Measurements from ENCODE around the gene INPP5J. TPM values are rescaled to one million over a fixed set of nuclear protein-coding genes. Genes with fewer than 3 reads are reported as not detected.
A peak's percentile ranks its signal among the peaks of the same experiment; 100 is the strongest.

Gene INPP5J
- total RNA-seq, 1 donor from 2014 or later: 16.6 TPM

- intact Hi-C loops (cut with DNase I): loop anchor here (2.0 kb wide), 1 partner anchor 23 kb away; no protein-coding TSS in a partner anchor
- DNase-seq (ENCODE audit: missing footprints) (peak; percentile 2), ATAC-seq (no peak)
Observed at GRCh38 chr22:31118046-31118820, 4.5 kb upstream of the INPP5J start.

DNA sequence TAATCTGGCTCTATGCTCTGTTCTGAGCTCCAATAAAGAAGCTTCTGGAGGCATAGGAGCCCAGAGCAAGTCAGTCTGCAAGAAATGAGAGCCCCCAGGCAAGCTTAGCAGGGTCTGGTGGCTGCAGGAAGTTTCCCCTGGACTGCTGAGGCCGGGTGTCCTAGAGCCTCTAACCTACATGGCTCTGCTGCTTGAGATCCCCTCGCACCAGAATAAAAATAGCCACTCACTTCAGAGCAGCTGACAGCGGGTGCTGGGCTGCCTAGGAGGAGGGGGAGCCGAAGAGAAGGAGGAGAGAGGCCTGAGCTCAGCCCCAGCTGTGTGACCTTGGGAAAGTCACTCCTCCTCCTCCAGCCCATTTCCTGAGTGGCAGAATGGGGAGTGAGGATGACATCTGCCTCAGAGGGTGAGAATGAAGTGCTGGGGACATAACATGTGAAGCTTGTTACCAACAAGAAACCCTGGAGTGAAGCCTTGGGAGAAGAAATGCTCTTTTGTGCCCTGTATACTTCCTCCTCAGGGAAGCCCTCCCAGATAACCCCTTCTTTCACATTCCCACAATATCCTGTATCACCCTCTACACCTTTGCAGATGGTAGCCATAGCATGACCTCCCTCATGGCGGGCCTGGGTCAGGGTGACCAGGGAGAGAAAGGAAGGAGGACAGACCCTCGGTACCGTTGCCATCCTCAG is 3.6 kb upstream of the INPP5J start:
- intact Hi-C loops (cut with DNase I): loop anchor here (2.0 kb wide), 1 partner anchor 24 kb away; no protein-coding TSS in a partner anchor
- ATAC-seq (peak; percentile 83), DNase-seq (ENCODE audit: missing footprints) (no peak)

DNA sequence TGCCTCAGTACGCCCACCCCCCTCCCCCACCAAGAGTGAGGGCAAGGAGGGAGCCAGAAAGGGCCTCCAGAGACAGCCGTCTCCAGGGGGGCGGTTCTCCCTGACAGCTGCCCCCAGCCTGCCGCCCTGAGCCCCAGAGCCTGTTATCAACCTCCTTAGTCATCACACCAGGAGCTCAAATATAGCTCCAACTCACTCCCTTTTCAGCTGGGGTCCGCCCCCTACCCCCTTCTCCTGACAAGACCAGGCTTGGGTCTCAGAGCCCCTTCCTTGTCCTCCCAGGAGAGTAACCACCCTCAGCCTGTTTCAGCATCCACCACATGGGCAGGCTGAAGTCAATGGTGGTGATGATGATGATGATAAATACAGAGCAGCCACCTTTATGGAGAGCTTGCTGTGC is 2.5 kb upstream of the INPP5J start:
- DNase-seq (ENCODE audit: missing footprints) (no peak), ATAC-seq (no peak)

GRCh38 chr22:31120642-31121041 is 2.1 kb upstream of the INPP5J start:
- no peak for ATAC-seq
- intact Hi-C loops (cut with DNase I): no loop called here

More for the DNA sequence above, 2.5 kb upstream of the INPP5J start:
- intact Hi-C loops (cut with DNase I): no loop called here

GRCh38 chr22:31121403-31121802 is 1.4 kb upstream of the INPP5J start:
- intact Hi-C loops (cut with DNase I): no loop called here
- DNase-seq (ENCODE audit: missing footprints): no peak
- ATAC-seq: no peak

More at GRCh38 chr22:31120642-31121041, 2.1 kb upstream of the INPP5J start:
- no peak for DNase-seq (ENCODE audit: missing footprints)

DNA sequence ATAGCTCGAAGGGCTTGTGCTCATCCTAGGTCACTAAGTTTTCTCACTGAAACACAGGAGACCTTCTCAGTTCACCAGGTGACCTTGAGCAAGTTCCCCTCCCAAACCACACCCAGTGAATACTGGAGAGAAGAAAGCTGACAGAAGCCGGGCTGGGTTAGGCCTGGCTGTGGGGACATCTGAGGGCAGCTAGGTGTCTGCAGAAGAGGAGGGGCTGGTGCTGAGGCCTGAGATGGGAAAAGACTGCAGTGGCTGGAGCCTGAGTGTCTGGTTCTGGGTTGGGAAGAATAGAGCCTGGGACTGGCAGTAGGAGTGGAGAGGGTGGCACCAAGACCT is 602 bp upstream of the INPP5J start:
- intact Hi-C loops (cut with DNase I): no loop called here
- ATAC-seq (peak; percentile 38), DNase-seq (ENCODE audit: missing footprints) (no peak)

DNA sequence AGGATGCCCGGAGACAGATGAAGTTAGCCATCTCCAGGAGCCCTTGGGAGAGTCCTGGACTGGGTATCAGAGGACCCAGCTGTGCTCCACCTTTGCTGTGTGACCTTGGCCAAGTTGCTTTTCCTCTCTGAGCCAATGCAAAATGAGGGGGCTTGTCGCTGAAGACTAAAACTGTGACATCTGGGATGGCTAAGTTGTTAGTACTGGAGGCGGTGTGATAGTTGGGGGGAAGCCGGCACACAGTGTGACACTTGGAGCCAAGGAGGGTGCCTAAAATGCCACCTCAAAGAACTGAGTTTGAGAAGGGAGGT is 481 bp downstream of the INPP5J start:
- intact Hi-C loops (cut with DNase I): no loop called here
- ATAC-seq: no peak
- no peak for DNase-seq (ENCODE audit: missing footprints)

- intact Hi-C loops (cut with DNase I): no loop called here
- no peak for ATAC-seq
- no peak for DNase-seq (ENCODE audit: missing footprints)
Observed at GRCh38 chr22:31124290-31124689, 1.5 kb downstream of the INPP5J start.

DNA sequence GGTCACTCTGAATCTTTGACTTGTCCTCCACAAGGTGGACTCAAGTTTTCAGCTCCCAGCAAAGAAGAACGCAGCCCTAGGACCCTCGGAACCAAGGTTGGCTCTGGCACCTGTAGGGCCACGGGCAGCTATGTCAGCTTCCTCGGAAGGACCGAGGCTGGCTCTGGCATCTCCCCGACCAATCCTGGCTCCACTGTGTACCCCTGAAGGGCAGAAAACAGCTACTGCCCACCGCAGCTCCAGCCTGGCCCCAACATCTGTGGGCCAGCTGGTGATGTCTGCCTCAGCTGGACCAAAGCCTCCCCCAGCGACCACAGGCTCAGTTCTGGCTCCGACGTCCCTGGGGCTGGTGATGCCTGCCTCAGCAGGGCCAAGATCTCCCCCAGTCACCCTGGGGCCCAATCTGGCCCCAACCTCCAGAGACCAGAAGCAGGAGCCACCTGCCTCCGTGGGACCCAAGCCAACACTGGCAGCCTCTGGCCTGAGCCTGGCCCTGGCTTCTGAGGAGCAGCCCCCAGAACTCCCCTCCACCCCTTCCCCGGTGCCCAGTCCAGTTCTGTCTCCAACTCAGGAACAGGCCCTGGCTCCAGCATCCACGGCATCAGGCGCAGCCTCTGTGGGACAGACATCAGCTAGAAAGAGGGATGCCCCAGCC is 2.2 kb downstream of the INPP5J start:
- DNase-seq (ENCODE audit: missing footprints) (no peak), ATAC-seq (no peak)
- intact Hi-C loops (cut with DNase I): no loop called here

DNA sequence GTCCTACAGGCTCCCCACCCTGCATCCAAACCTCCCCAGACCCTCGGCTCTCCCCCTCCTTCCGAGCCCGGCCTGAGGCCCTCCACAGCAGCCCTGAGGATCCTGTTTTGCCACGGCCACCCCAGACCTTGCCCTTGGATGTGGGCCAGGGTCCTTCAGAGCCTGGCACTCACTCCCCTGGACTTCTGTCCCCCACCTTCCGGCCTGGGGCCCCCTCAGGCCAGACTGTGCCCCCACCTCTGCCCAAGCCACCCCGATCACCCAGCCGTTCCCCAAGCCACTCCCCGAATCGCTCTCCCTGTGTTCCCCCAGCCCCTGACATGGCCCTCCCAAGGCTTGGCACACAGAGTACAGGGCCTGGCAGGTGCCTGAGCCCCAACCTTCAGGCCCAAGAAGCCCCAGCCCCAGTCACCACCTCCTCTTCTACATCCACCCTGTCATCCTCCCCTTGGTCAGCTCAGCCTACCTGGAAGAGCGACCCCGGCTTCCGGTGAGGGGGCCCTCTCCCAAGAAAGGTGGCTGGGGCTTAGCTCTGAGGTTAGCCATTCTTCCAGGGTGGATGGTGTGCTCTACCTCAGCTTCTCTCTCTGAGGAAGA is 2.9 kb downstream of the INPP5J start:
- ATAC-seq (no peak), DNase-seq (ENCODE audit: missing footprints) (no peak)
- intact Hi-C loops (cut with DNase I): no loop called here

DNA sequence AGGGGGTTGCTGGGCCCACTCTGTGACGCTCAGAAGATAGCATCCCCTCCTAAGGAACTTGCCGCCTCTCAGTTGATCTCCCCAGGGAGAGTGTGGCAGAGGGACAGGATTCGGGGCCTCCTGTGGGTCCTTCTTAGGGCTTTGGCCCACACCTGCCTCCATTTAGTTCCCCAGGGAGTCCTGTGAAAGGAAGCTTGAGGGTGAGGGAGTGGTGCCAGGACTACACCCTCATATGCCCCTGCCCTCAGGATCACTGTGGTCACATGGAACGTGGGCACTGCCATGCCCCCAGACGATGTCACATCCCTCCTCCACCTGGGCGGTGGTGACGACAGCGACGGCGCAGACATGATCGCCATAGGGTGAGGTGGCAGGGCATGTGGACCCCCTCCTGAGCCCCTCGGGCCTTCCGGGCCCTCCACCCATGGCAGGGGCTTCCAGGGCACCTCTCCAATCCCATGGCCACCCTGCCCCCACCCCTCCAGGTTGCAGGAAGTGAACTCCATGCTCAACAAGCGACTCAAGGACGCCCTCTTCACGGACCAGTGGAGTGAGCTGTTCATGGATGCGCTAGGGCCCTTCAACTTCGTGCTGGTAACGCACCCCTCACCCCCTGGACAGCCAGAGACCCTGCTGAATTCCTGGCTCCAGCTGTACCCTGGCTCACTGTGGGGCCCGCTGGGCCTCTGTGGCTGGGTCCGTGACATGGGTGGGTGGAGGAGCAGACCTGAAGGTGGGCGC is 3.5 kb downstream of the INPP5J start:
- ATAC-seq (no peak), DNase-seq (ENCODE audit: missing footprints) (no peak)
- intact Hi-C loops (cut with DNase I): no loop called here

DNA sequence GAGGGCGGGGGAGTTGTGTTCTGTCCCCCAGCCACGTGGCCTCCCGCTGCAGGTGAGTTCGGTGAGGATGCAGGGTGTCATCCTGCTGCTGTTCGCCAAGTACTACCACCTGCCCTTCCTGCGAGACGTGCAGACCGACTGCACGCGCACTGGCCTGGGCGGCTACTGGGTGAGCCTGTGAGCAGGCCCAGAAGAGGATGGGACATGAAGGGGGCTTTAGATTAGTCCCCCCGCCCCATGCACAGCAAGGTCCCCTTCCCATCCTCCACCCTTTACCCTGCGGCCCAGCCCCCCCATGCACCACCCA is 4.1 kb downstream of the INPP5J start:
- intact Hi-C loops (cut with DNase I): no loop called here
- DNase-seq (ENCODE audit: missing footprints): no peak
- no peak for ATAC-seq

- intact Hi-C loops (cut with DNase I): no loop called here
- no peak for ATAC-seq
- no peak for DNase-seq (ENCODE audit: missing footprints)
Observed at GRCh38 chr22:31127181-31127772, 4.5 kb downstream of the INPP5J start.

DNA sequence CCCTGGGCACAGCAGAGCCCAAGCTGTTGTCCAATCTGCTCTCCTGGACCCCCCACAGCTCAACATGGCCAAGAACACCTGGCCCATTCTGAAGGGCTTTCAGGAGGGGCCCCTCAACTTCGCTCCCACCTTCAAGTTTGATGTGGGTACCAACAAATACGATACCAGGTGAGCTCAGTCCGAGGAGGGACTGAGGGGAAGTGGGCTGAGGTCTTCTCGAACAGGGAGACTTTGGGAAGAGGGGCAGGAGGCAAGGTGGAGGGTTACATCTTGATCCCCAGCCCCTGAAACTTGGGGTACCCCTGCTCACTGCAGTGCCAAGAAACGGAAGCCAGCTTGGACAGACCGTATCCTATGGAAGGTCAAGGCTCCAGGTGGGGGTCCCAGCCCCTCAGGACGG is 5.4 kb downstream of the INPP5J start:
- ATAC-seq (no peak), DNase-seq (ENCODE audit: missing footprints) (no peak)
- intact Hi-C loops (cut with DNase I): no loop called here

DNA sequence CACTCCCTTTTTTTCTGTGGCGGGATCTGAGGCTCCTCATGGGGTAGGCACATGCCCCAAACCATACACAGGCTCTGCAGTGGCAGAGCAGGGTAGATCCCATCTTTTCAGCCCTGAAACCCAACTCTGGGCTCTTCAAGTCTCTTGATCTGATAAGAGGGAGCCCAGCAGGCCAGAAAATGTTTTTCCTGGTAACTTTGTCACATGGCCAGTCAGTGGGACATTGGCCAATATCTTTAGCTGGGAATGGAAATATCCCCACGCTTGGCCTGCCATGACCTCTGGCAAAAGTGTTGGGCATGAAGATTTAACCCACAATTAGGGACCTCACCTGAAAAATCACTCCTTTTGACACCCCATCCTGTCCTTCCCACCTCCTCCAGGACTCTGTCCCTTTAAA is 8.1 kb downstream of the INPP5J start:
- DNase-seq (ENCODE audit: missing footprints): no peak

DNA sequence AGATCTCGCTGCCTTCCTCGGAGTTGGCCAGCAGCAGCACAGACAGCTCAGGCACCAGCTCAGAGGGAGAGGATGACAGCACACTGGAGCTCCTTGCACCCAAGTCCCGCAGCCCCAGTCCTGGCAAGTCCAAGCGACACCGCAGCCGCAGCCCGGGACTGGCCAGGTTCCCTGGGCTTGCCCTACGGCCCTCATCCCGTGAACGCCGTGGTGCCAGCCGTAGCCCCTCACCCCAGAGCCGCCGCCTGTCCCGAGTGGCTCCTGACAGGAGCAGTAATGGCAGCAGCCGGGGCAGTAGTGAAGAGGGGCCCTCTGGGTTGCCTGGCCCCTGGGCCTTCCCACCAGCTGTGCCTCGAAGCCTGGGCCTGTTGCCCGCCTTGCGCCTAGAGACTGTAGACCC is 11.1 kb downstream of the INPP5J start:
- DNase-seq (ENCODE audit: missing footprints) (no peak), ATAC-seq (no peak)
- intact Hi-C loops (cut with DNase I): no loop called here

More for the DNA sequence above, 8.1 kb downstream of the INPP5J start:
- ATAC-seq: no peak
- intact Hi-C loops (cut with DNase I): no loop called here

DNA sequence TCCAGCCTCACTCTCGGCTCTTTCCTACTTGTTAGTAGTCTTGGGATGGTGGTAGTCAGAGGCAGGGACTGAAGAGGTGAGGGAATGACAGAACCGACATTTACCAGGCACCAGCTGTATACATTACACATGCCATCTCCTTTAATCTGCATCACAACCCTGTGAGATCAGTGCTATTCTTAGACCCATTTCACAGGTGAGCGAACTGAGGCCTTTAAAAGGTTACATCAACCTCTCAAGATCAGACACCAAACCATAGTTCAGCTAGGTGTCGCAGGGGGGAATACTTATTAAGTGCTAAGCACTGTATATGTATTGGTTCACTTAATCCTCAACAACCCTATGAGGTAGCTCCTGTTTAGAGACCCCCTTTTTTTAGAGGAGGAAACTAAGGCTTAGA is 11.9 kb downstream of the INPP5J start:
- intact Hi-C loops (cut with DNase I): no loop called here
- no peak for DNase-seq (ENCODE audit: missing footprints)
- no peak for ATAC-seq

DNA sequence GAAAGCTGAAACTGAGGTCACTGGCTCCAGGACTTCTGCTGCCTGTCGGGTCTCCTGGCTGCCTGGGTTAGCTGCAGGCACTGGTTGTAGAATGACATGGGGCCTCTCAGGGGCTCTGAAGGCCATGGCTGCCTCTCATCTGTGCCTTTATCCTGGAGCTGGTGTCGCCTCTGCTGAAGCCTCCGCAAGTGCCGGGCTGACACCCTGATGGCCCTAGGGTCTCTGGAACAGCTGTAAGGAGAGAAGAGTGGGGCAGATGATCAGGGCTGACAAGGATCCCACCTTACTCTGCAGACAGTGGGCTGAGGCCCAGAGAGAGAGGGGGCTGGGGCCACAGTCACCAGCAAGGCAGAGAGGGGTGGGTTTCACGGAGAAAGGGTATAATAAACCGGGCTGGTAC is 12.9 kb downstream of the INPP5J start:
- DNase-seq (ENCODE audit: missing footprints) (no peak), ATAC-seq (no peak)
- intact Hi-C loops (cut with DNase I): no loop called here

GRCh38 chr22:31136155-31136554 is 13.4 kb downstream of the INPP5J start:
- intact Hi-C loops (cut with DNase I): no loop called here
- no peak for ATAC-seq

More at GRCh38 chr22:31136155-31136554, 13.4 kb downstream of the INPP5J start:
- DNase-seq (ENCODE audit: missing footprints): no peak
